ENCODE results near the gene AFAP1. TPM values are rescaled to one million over a fixed set of nuclear protein-coding genes. Genes with fewer than 3 reads are reported as not detected.

AFAP1 gene
- total and polyA plus RNA-seq, 2 donors (not counting 3 experiments of a cell fraction or from before 2014, with no cell fraction given), result 32.3 to 103 TPM

- CTCF ChIA-PET, result interaction anchor here (0.7 to 7.5 kb wide), 3 partner anchors 19 to 180 kb away, joined by 3 to 163 read pairs (median 6); no protein-coding TSS in a partner anchor
- H3K4me1 ChIP-seq (ENCODE audit: control insufficient read depth, extremely low read depth, insufficient read depth, low read length), result peaks cover 12% of the 10 kb centered on the region
- no peak for DNase-seq (ENCODE audit: low read depth, low spot score)
- H3K4me2 ChIP-seq (ENCODE audit: insufficient read depth, low read length), result no peak overlapping the region
- no peak overlapping the region for H3K9ac ChIP-seq (replicated peaks; ENCODE audit: extremely low read depth, insufficient read depth, low read length)
- H3K36me3 ChIP-seq (ENCODE audit: control insufficient read depth in 2 of 2, extremely low read depth in 1 of 2, insufficient read depth in 2 of 2, low read length in 2 of 2), result no peaks in the 10 kb centered on the region
- no peaks in the 10 kb centered on the region for H3K9me1 ChIP-seq (replicated peaks; ENCODE audit: control insufficient read depth, extremely low read depth, insufficient read depth, low read length)
- no peaks in the 10 kb centered on the region for H4K20me1 ChIP-seq (replicated peaks; ENCODE audit: control insufficient read depth, extremely low read depth, insufficient read depth, low read length)
- dilution Hi-C loops (cut with MboI; ENCODE audit: extremely low pct_ligation_motif_present, low sequenced_read_pairs) (no loop called here), intact Hi-C loops (cut with micrococcal nuclease) (no loop called here)
- H2AFZ ChIP-seq (ENCODE audit: low read depth, low read length), result no peak overlapping the region
- H3K4me3 ChIP-seq (replicated peaks in 1 of 3; ENCODE audit: insufficient read depth in 1 of 3, low read depth in 1 of 3, low read length in 3 of 3), result no peak overlapping the region
- no peak for TF ChIP-seq FOS (IDR thresholded peaks at IDR 0.05; ENCODE audit: borderline replicate concordance, insufficient read depth, low read length)
- no peak for TF ChIP-seq JUN (IDR thresholded peaks at IDR 0.05; ENCODE audit: borderline replicate concordance, insufficient read depth, insufficient read length, low read depth)
- no peak for TF ChIP-seq POLR2AphosphoS5 (IDR thresholded peaks at IDR 0.05; ENCODE audit: insufficient read depth, low read depth, low read length)
- TF ChIP-seq MYC (IDR thresholded peaks at IDR 0.05; ENCODE audit: low read depth, low read length), result no peak
- TF ChIP-seq, protein P1, sequence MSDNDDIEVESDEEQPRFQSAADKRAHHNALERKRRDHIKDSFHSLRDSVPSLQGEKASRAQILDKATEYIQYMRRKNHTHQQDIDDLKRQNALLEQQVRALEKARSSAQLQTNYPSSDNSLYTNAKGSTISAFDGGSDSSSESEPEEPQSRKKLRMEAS (IDR thresholded peaks at IDR 0.05; ENCODE audit: insufficient read depth, insufficient read length), result no peak
- TF ChIP-seq POLR2A (IDR thresholded peaks at IDR 0.05; ENCODE audit: low read depth, low read length), result no peak
- TF ChIP-seq EZH2 (IDR thresholded peaks at IDR 0.05; ENCODE audit: borderline replicate concordance, low read depth, low read length, severe bottlenecking), result no peak
- no peak for TF ChIP-seq GATA2 (IDR thresholded peaks at IDR 0.05; ENCODE audit: insufficient read depth, insufficient read length, low read depth, low read length)
- TF ChIP-seq, protein P2, sequence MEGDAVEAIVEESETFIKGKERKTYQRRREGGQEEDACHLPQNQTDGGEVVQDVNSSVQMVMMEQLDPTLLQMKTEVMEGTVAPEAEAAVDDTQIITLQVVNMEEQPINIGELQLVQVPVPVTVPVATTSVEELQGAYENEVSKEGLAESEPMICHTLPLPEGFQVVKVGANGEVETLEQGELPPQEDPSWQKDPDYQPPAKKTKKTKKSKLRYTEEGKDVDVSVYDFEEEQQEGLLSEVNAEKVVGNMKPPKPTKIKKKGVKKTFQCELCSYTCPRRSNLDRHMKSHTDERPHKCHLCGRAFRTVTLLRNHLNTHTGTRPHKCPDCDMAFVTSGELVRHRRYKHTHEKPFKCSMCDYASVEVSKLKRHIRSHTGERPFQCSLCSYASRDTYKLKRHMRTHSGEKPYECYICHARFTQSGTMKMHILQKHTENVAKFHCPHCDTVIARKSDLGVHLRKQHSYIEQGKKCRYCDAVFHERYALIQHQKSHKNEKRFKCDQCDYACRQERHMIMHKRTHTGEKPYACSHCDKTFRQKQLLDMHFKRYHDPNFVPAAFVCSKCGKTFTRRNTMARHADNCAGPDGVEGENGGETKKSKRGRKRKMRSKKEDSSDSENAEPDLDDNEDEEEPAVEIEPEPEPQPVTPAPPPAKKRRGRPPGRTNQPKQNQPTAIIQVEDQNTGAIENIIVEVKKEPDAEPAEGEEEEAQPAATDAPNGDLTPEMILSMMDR (IDR thresholded peaks at IDR 0.05; ENCODE audit: extremely low read depth in 1 of 2, insufficient read depth in 1 of 2, low read depth in 1 of 2, low read length in 2 of 2), result no peak
- BruUV-seq (replicated peaks), result no TSS peak
- no peaks in the 10 kb centered on the region for H3K79me2 ChIP-seq (ENCODE audit: control insufficient read depth, insufficient read depth, low read length)
- POLR2A ChIA-PET, result no interaction called here
- no peak for FAIRE-seq
- H3K27me3 ChIP-seq (ENCODE audit: control insufficient read depth in 2 of 2, insufficient read depth in 2 of 2, low read length in 2 of 2), result no peaks in the 10 kb centered on the region
- no peaks in the 10 kb centered on the region for H3K9me3 ChIP-seq (replicated peaks; ENCODE audit: control insufficient read depth, insufficient read depth, low read length)
- H3K27ac ChIP-seq (ENCODE audit: insufficient read depth, low read depth, low read length), result no peak overlapping the region
These were observed 44.7 kb upstream of the AFAP1 start for GRCh38 chr4:7984286-7984925.
